Nephron (organoid): ENCODE data around the gene DCAKD.

ENCODE experiments used
- H3K27ac Mint-ChIP-seq, 3 experiments: 2 replicates each; pipeline ENCODE4 v1.8.0; 2020; ENCODE audit warnings: mixed read lengths in 3 of 3, mild to moderate bottlenecking in 2 of 3, moderate library complexity in 1 of 3
- H3K27me3 Mint-ChIP-seq: 2 replicates; pipeline ENCODE4 v1.8.0; 2021; ENCODE audit warnings: low read depth, mild to moderate bottlenecking, moderate library complexity, mixed read lengths
- H3K36me3 Mint-ChIP-seq: 2 replicates; pipeline ENCODE4 v1.8.0; 2020; ENCODE audit warnings: low read depth, mixed read lengths
- H3K4me1 Mint-ChIP-seq: 2 replicates; pipeline ENCODE4 v1.8.0; 2020; ENCODE audit warnings: mixed read lengths
- H3K4me3 Mint-ChIP-seq, 3 experiments: 2 replicates each; pipeline ENCODE4 v1.8.0; 2020; ENCODE audit warnings: mild to moderate bottlenecking in 3 of 3, mixed read lengths in 3 of 3, moderate library complexity in 2 of 3
- H3K9me3 Mint-ChIP-seq: 2 replicates; pipeline ENCODE4 v1.8.0; 2020; ENCODE audit warnings: mixed read lengths
- TF ChIP-seq, protein P1 (sequence below), 3 experiments: fragments of 200-600 bp; sonication (generic); IDR thresholded peaks; one replicate each; pipeline ENCODE4 v1.5.0; 2021; ENCODE audit warnings: antibody characterized with exemption in 3 of 3; ENCODE audit not compliant: unreplicated experiment in 3 of 3

Gene DCAKD

DNA sequence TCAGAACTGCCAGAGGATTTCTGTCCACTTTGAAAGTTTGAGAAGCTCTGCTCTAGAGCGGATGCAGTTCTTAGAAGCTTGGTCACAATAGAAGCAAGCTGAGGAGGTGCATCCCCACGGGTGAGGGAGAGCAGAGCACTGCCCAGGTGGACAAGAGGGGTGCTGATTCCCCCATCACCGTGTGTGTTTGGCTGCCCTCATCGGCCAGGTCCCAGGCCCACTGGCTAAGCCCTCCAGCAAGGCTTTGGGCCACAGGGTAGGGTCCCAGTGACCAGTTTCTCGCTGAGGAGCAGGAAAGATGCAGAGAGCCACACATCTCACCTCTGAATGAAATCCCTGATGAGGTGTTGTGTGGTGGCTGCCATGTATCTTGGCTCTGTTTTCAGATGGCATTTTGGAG, 36.5 kb upstream of the DCAKD start:
- Mint-ChIP-seq H3K27me3 (no peaks in the 10 kb centered on the region), H3K4me3 (no peak overlapping the region), H3K36me3 (peaks cover 59% of the 10 kb centered on the region), H3K4me1 (no peaks in the 10 kb centered on the region), H3K27ac (no peak overlapping the region), H3K9me3 (no peaks in the 10 kb centered on the region)
- TF ChIP-seq, protein P1, sequence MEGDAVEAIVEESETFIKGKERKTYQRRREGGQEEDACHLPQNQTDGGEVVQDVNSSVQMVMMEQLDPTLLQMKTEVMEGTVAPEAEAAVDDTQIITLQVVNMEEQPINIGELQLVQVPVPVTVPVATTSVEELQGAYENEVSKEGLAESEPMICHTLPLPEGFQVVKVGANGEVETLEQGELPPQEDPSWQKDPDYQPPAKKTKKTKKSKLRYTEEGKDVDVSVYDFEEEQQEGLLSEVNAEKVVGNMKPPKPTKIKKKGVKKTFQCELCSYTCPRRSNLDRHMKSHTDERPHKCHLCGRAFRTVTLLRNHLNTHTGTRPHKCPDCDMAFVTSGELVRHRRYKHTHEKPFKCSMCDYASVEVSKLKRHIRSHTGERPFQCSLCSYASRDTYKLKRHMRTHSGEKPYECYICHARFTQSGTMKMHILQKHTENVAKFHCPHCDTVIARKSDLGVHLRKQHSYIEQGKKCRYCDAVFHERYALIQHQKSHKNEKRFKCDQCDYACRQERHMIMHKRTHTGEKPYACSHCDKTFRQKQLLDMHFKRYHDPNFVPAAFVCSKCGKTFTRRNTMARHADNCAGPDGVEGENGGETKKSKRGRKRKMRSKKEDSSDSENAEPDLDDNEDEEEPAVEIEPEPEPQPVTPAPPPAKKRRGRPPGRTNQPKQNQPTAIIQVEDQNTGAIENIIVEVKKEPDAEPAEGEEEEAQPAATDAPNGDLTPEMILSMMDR (IDR thresholded peaks at IDR 0.05; ENCODE audit: unreplicated experiment in 3 of 3), result no peak

DNA sequence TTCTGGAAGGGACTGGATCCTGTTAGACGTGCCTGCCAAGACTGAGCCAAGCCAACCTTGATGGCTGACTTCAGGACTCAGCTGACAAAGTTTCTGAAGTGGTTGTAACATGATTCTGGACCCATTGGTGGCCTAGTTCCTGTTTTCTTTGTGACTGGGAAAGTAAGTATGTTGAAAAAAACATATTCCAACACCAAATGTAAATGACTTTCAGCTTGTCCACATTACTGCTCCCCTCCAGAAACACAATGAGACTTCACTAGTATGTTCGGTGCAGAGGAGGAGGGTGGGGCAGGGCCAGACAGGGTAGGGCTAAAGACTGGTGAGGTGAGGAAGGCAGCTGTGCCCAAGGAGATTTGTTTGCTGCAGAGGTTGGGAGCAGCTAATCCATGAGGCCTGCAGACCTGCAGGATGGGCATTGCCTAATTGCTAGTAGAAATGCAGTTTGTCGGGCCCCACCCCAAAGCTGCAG, 36.1 kb upstream of the DCAKD start:
- Mint-ChIP-seq H3K27ac (no peak overlapping the region), H3K4me1 (no peaks in the 10 kb centered on the region), H3K4me3 (no peak overlapping the region), H3K27me3 (no peaks in the 10 kb centered on the region), H3K9me3 (no peaks in the 10 kb centered on the region), H3K36me3 (peaks cover 56% of the 10 kb centered on the region)
- TF ChIP-seq, protein P1 (IDR thresholded peaks at IDR 0.05; ENCODE audit: unreplicated experiment in 3 of 3), result no peak

DNA sequence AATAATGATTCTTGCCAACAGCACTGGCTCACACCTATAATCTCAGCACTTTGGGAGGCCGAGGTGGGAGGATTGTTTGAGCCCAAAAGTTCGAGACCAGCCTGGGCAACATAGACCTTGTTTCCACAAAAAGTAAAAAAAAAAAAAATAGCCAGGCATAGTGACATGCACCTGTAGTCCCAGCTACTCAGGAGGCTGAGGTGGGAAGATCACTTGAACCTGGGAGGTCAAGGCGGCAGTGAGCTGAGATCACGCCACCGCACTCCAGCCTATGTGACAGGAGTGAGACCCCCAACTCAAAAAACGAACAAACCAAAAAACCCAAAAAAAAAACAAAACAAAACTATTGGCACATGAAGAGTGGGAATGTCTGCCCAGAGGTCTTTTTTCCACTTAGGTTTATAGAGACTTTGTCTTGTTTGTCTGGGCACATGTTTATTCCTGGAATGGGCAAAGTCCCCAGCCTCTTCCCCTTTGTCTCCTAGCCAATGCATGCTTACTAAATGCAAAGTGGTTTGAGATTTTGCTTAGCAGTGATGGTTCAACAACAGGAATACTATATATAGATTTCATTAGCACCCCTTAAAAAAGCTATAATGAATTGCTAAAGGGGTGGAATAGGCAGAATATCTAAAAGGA, 35.6 kb upstream of the DCAKD start:
- no peaks in the 10 kb centered on the region for H3K4me1 Mint-ChIP-seq
- no peaks in the 10 kb centered on the region for H3K9me3 Mint-ChIP-seq
- H3K4me3 Mint-ChIP-seq, result no peak overlapping the region
- TF ChIP-seq, protein P1 (IDR thresholded peaks at IDR 0.05; ENCODE audit: unreplicated experiment in 3 of 3), result no peak
- H3K36me3 Mint-ChIP-seq, result peaks cover 52% of the 10 kb centered on the region
- H3K27ac Mint-ChIP-seq, result no peak overlapping the region
- H3K27me3 Mint-ChIP-seq, result no peaks in the 10 kb centered on the region

DNA sequence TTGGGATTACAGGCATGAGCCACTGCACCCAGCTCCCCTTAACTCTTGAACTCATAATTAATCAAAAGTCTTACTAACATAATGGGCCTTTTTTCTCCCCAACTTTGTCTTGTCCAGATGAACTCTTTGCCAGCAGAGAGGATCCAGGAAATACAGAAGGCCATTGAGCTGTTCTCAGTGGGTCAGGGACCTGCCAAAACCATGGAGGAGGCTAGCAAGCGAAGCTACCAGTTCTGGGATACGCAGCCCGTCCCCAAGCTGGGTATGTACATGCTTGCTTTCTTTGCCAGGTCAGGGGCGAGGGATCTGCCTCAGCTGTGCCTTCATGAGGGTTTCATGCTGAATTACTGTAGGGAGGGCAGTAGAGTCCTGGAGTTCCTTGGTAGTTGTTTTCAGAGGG, 35.0 kb upstream of the DCAKD start:
- no peaks in the 10 kb centered on the region for H3K27me3 Mint-ChIP-seq
- peaks cover 1% of the 10 kb centered on the region for H3K4me1 Mint-ChIP-seq
- H3K9me3 Mint-ChIP-seq, result no peaks in the 10 kb centered on the region
- no peak overlapping the region for H3K4me3 Mint-ChIP-seq
- TF ChIP-seq, protein P1 (IDR thresholded peaks at IDR 0.05; ENCODE audit: unreplicated experiment in 3 of 3), result no peak
- no peak overlapping the region for H3K27ac Mint-ChIP-seq
- peaks cover 53% of the 10 kb centered on the region for H3K36me3 Mint-ChIP-seq

DNA sequence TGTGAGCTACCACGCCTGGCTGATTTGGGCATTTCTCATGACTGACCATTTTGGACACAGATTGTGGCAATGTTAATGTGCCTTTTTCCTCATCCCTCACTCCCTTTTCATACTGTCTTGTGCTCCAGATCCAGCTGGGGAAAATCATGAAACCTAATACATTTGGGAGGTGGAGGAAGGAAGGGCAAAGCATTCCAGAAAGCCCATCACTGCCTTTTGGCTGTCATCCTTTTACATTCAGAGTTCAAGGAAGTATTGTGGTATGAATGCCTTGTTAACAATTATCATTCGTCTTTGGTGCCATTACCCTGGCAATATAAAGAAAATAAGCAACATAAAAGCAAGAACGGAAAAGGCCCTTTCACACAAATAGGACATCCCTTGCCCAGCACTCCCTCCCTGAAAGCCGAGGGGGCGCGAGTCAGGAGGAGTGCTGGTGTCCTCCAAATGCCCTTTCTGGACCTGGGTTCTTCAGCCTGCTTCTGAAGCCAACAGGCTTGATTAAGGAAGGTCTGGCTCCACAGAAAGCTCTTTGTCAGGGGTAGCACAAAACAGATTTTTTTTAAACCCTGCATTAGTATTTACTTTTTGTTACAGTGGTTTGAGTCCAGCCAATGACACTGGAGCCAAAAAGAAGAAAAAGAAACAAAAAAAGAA, 29.7 kb upstream of the DCAKD start:
- Mint-ChIP-seq H3K4me1 (peaks cover 6% of the 10 kb centered on the region), H3K36me3 (peaks cover 42% of the 10 kb centered on the region), H3K4me3 (no peak overlapping the region), H3K9me3 (no peaks in the 10 kb centered on the region), H3K27me3 (no peaks in the 10 kb centered on the region), H3K27ac (peak overlapping the region; percentile 67 to 87 (median 81))
- TF ChIP-seq, protein P1 (IDR thresholded peaks at IDR 0.05; ENCODE audit: unreplicated experiment in 3 of 3), result no peak

DNA sequence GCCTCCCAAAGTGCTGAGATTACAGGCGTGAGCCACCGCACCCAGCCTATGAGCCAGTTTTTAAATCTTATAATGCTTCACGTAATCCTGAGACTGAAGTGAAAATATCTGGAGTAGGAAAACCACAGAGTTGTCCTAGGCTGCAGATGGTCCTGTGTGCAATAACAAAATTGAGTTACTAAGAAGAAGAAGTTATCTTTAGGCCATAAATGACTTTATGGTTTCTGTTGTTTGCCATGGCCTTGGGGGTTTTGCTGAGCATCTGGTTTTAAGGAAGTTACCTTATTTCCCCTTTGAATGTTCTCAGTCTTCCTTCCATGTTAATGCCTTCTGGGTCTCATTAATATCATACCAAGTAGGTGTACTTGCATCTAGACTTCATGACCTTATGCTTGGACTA, 26.2 kb upstream of the DCAKD start:
- no peak overlapping the region for H3K27ac Mint-ChIP-seq
- no peak overlapping the region for H3K4me3 Mint-ChIP-seq
- peaks cover 11% of the 10 kb centered on the region for H3K4me1 Mint-ChIP-seq
- H3K36me3 Mint-ChIP-seq, result peaks cover 50% of the 10 kb centered on the region
- TF ChIP-seq, protein P1 (IDR thresholded peaks at IDR 0.05; ENCODE audit: unreplicated experiment in 3 of 3), result no peak
- no peaks in the 10 kb centered on the region for H3K9me3 Mint-ChIP-seq
- H3K27me3 Mint-ChIP-seq, result no peaks in the 10 kb centered on the region
